22Rv1 (cell line): Measurements from ENCODE around the gene ARHGAP8.

Source experiments
- H3K27ac ChIP-seq: fragments of 450-650 bp; 2 replicates; pipeline ENCODE4 v1.5.1; 2017
- ZFX ChIP-seq: fragments of 450-650 bp; IDR thresholded peaks from 2 replicates; pipeline ENCODE4 v1.6.1; 2017; ENCODE audit warnings: antibody characterized with exemption, borderline replicate concordance
- TF ChIP-seq, protein P1 (sequence below): fragments of 450-650 bp; IDR thresholded peaks from 2 replicates; pipeline ENCODE4 v1.5.1; 2017; ENCODE audit warnings: mild to moderate bottlenecking

The ARHGAP8 gene

DNA sequence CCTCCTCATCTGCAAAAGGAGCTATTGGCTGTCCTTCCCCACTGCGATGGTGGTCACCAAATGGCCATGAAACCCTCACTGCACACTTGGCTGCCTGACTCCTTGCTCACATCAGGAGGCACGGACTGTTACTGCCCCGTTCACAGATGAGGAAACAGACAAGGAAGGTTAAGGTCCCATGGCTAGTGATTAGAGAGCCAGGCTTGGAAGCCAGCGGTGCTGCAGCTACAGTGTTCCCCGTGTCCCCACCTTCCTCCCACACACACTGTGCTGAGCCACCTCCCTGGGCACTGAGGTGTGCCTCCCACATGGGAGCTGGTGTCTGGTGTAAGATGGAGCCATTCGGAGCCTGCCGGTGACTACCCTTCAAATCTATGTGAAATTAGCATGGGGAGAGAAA lies 2.6 kb downstream of the ARHGAP8 start:
- TF ChIP-seq, protein P1, sequence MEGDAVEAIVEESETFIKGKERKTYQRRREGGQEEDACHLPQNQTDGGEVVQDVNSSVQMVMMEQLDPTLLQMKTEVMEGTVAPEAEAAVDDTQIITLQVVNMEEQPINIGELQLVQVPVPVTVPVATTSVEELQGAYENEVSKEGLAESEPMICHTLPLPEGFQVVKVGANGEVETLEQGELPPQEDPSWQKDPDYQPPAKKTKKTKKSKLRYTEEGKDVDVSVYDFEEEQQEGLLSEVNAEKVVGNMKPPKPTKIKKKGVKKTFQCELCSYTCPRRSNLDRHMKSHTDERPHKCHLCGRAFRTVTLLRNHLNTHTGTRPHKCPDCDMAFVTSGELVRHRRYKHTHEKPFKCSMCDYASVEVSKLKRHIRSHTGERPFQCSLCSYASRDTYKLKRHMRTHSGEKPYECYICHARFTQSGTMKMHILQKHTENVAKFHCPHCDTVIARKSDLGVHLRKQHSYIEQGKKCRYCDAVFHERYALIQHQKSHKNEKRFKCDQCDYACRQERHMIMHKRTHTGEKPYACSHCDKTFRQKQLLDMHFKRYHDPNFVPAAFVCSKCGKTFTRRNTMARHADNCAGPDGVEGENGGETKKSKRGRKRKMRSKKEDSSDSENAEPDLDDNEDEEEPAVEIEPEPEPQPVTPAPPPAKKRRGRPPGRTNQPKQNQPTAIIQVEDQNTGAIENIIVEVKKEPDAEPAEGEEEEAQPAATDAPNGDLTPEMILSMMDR = no peak
- TF ChIP-seq ZFX = no peak
- peak overlapping the region; percentile 79 for H3K27ac ChIP-seq

DNA sequence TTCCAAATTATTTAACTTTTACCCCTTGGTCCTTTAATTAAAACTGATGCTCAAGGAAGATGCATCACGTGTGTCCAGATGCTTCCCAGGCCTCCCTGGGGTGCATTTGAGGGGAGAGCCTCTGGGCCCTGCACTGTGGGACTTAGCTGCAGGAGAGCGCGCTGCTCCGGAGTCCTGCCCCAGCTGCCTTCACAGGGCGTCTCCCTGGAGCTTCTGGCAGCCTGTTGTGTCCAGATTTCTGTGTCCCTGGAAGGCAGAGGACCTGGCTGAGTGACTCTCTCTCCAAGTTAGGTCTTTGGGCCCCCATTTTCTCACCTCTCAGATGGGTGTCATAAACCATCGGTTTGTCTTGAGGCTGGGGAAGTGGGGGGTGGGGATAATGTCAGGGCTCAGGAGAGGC lies 3.0 kb downstream of the ARHGAP8 start:
- TF ChIP-seq ZFX = no peak
- TF ChIP-seq, protein P1 = no peak
- H3K27ac ChIP-seq = peak overlapping the region; percentile 79

DNA sequence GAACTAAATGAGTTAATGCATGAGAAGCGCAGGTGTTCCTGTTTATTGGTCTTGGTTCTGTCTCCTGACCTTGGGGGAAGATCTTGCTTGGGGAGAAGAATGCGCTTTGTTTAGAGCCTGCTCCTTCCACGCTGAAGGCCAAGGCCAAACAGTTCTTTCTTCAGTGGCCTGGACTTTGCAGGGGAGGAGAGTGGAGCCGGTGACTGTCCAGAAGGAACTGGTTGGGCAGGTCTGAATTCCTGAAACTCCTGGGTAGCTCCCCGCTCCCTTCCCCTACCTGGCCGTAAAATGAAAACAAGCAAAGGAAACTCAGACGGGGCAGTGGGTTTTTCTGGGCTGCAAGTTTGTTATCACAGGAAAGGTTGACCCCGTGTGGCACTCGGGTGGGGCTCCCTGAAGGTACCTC lies 3.6 kb downstream of the ARHGAP8 start:
- no peak for TF ChIP-seq ZFX
- TF ChIP-seq, protein P1 = no peak
- H3K27ac ChIP-seq = peak overlapping the region; percentile 79

DNA sequence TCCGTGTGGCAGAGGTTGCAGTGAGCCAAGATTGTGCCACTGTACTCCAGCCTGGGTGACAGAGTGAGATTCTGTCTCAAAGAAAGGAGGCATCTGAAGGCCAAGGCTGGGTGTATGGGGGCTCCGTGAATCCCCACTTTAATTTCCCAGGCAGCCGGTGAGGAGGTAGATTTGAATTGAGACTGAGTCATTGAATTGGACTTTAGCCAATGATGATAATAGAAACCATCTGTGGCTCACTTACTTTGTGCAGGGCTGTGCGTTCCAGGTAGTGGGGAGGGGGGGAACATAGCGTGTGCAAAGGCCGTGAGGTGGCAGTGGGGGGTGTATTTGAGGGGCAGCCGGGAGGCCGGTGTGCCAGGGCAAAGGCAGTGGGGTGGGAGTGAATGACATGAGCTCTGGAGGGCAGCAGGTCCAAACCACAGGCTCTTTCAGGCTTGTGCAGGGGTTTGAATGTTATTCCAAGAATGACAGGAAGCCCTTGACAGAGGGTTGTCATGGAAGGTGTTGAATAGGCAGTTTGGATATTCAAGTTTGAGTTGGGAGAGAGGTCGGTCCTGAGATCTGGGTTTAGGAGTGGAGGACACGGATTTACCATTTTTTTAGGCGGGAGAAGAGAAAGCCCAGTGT lies 6.1 kb downstream of the ARHGAP8 start:
- TF ChIP-seq ZFX = no peak
- TF ChIP-seq, protein P1 = no peak
- H3K27ac ChIP-seq = peak overlapping the region; percentile 58

DNA sequence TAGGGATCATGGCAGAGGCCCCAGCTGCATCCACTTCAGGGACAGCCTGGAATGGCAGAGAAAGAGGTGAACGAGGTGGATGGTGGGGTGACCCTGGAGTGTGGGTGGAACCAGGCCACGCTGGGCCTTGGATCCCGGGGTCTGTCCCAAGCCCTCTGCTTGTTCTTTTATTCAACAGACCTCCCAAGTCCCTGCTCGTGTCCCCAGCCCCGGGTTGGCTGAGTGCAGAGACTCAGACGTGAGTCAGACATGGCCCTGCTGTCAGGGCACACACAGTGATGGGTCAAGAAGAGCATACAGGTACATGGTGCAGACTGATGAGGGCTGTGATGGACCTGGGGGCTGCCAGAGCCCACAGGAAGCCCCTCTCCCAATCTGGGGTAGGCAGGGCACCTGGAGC lies 6.6 kb downstream of the ARHGAP8 start:
- peak overlapping the region; percentile 58 for H3K27ac ChIP-seq
- no peak for TF ChIP-seq ZFX
- TF ChIP-seq, protein P1 = no peak

DNA sequence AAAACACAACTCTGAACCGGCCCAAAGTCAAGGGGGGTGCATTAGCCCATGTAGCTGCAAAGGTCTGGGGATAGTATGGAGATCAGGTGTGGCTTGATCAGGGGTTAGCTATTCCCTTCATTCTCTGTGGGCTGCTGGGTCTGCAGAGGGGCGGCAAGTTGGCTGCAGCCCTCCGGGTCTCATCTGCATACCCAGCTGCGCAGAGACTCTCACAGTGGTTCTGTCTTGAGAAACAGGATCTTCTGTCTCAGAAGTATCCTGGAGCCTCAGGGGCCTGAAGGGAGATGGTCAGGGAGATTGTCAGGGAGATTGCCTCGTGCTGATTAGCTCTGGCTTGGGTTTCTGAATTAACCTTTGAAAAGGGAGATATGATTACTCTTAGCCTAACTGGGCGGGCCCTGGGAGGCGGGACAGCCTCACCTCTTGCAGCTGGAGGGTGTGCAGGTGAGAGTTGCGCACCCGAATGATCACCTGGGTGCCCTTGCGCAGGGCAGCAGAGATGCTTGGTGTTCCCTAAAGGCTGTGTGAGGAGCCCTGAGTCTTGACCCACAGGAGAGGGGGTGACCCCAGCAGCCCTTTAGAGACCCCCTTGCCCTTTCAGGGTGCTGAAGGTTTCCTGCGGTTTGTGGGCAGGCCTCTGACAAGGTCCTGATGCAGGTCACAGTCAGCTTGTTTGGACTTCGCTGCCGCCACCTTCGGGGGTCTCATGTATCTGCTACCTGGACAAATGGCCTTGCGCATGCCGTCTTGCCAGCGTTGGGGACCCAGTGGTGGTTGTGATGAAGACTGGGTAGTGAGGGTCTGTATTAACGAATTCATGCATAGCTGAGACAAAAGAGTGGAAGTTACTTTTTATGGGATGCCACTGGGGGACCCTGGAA lies 7.3 kb downstream of the ARHGAP8 start:
- peak overlapping the region; percentile 58 for H3K27ac ChIP-seq
- TF ChIP-seq ZFX = no peak
- TF ChIP-seq, protein P1 = no peak

DNA sequence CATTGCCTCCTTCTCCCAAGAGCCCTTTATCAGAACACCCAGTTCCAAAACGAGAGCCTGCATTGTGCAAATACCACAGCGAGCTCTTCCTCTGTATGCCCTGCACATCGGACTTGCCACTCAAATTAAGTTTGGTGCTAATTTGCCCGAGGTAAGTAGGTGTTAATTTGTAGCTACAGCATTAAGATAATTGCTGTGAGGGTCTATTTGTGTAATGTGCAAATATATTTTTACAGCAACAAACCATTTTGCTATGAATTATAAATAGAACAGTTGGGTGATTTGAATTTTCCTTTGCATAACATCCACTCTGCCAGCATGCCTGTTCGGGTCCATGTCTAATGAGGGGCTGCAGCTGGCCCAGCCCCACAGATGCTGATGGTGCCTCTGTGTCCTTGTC lies 8.1 kb downstream of the ARHGAP8 start:
- no peak for TF ChIP-seq ZFX
- TF ChIP-seq, protein P1 = no peak
- H3K27ac ChIP-seq = peak overlapping the region; percentile 58; the same call in 1 of the 2 replicates
